Central memory CD4-positive, alpha-beta T cell (primary cell): ENCODE data around the gene ERICH4.
"Not testable (repeated sequence)": the region's sequence is repeated elsewhere in the genome, so short reads cannot be mapped to it uniquely, and the experiment has no call there.

Source experiments
- DNase-seq: peaks from one replicate; pipeline ENCODE4 v3.0.0; 2022

ERICH4 gene

GRCh38 chr19:41415154-41415571 lies 27.8 kb upstream of the ERICH4 start:
- no peak for DNase-seq

DNA sequence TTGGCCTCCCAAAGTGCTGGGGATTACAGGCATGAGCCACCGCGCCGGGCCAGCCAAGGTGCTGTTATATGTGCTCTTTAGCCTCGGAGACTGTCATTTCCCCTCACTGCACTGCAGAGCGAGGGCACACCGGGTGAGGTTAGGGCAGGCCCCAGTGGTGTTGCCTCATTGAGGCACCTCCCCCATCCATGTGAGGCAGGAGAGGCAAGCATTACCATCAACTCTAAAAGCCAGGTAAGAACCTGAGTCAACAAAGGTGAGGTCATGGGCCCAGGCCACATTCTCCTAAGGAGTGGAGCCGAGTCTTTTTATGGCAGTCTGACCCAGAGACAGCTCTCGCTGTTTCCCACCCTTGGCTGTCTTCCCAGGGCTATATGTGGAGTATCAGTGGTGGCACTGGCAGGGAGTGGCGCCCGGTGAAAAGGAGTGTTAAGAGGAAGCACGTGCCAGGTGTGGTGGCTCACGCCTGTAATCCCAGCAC lies 26.7 kb upstream of the ERICH4 start:
- DNase-seq = no peak

- no peak for DNase-seq
Measured at GRCh38 chr19:41420101-41420880, 22.7 kb upstream of the ERICH4 start.

DNA sequence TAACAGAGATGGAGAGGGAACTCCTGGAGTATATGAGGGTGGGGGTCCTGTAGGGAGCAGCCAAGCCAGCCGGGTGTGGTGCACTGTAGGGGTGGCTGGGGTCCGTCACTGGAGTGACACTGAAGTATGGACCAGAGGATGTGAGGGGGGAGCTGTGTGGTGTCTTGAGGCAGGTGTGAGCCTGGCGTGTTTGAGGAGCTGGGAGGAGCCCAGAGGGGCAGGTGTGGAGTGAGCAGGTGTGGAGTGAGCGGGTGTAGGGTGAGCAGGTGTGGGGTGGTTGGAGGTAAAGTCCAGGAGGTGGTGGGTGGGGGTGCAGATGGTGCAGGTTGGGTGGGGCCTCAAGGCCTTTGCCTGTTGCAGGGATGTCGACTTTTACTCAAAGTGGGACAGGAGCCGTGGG lies 21.6 kb upstream of the ERICH4 start:
- no peak for DNase-seq

DNA sequence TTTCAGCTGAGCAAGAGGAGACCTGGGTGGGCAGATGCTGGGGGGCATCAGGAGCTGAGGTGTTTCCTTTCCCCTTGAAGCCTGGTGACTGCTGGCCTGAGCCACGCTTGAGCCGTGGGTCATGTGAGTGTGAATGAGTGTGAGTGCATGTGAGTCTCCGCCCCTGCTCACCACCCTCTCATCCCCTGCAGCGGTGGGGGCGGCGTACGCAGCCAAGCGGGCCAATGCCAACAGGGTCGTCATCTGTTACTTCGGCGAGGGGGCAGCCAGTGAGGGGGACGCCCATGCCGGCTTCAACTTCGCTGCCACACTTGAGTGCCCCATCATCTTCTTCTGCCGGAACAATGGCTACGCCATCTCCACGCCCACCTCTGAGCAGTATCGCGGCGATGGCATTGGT lies 21.0 kb upstream of the ERICH4 start:
- DNase-seq = no peak

DNA sequence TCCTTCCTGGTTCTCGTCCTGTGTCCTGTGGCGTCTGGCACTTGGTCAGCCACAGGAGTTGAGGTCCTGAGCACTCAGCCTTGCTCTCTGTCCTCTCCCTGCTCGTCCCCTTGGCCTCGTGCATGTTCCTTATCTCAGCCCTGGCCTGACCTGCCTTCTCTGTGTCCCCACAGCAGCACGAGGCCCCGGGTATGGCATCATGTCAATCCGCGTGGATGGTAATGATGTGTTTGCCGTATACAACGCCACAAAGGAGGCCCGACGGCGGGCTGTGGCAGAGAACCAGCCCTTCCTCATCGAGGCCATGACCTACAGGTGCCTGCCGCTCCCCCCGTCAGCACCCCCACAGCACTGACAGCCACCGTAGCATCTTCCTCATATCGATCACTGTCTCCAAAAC lies 20.5 kb upstream of the ERICH4 start:
- DNase-seq = no peak

GRCh38 chr19:41422955-41423354 lies 20.0 kb upstream of the ERICH4 start:
- no peak for DNase-seq

DNA sequence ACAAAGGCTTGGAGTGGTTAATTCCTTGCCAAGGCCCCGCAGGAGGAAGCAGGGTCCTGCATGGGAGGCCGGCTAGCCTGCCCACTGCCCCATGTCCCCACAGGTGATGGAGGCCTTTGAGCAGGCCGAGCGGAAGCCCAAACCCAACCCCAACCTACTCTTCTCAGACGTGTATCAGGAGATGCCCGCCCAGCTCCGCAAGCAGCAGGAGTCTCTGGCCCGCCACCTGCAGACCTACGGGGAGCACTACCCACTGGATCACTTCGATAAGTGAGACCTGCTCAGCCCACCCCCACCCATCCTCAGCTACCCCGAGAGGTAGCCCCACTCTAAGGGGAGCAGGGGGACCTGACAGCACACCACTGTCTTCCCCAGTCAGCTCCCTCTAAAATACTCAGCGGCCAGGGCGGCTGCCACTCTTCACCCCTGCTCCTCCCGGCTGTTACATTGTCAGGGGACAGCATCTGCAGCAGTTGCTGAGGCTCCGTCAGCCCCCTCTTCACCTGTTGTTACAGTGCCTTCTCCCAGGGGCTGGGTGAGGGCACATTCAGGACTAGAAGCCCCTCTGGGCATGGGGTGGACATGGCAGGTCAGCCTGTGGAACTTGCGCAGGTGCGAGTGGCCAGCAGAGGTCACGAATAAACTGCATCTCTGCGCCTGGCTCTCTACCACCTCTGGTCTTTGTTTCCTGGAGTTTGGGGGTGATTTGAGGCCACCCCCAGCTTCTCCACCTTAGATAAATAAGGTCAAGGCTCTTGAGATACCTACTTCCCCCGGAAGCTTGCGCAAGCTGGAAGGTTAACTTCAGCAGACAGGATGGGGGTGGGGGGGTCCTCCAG lies 18.4 kb upstream of the ERICH4 start:
- DNase-seq = no peak

DNA sequence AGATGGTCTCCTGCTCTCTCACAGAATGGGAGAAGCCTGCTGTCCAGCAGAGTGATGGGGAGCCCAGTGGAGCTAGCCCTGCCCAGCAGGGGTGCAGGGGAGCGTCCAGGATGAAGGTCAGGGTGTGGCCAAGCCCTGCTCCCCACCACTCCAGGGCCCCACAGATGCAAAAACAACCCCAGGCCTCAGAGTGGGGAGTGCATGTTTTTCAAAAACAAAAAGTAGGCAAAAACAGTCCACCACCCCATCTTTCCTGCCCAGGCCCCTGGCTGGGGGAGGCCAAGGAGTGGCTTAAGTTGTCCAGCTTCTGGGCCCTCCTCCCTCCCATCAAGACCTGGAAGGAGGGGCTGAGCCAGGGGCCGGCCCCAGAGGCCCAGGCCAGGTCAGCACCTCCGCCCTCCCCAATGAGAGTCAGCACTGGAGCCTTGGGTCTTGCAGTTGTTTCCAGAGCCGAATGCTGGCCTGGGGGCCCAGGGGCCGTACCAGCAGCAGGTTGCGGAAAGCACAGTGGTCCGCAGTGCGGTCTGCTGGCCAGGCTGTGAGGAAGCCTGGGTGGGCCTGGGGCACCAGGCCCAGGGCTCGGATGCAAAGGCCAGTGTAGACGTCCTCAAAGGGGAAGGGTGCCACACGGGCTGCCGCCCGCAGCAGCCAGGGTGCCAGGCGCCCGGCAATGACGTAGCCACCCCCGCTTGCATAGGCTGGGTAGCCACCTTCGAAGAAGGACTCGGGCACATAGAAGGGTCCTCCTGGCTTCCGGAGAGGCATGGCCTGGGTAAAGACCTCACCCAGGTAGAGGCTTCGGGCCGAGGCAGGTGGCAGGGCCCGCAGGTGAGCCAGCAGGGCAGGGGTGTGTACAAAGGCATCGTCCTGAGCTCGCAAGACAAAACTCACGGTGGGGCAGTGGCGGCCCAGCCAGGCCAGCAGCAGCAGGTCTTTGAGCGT lies 17.5 kb upstream of the ERICH4 start:
- DNase-seq = no peak

GRCh38 chr19:41426116-41426841 lies 16.7 kb upstream of the ERICH4 start:
- DNase-seq = no peak

GRCh38 chr19:41426952-41427646 lies 15.9 kb upstream of the ERICH4 start, which contains the start of gene B3GNT8:
Gene B3GNT8, minus strand, starts transcription at chr19:41427374. Its CDS starts 596 bp downstream, at chr19:41426778.
- DNase-seq = peak; percentile 16

DNA sequence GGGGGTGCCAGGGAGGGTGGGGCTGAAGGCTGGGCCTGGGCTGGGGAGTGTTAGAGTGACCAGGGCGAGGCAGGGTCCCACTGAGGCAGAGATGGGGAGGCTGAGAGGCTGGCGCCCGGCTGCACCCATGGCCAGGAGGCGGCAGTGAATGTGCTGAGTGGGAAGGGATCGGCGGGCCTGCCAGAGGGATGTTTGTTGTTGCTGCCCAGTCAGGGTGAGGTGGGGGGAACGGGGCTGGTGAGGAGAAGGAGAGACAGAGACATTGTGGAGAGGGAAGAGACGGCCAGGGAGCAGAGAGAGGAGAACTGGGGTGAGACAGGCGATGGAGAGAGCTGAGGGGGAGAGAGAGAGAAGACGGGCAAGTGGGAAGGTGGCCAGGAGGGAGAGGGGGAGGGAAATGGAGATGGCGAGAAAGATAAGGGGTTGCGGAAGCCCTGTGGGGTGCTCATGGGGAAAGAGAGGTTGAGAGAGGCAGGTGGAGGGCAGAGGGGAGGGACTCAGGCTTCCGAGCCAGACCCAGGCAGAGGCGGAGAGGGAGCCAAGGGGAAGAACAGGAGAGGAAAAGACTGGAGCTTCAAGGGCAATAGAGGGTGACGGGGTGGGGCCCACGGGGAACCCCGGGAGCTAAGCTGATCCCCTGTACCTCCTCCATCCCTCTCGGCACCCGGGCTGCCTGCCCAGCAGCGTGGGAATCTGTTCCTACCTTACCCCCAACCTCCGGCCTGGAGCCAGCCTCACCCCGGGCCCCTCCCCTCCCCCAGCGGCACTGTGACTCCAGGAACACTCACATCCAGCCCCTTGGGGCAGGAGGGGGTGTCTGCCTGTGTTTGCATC lies 15.1 kb upstream of the ERICH4 start:
- DNase-seq = peak; percentile 50

DNA sequence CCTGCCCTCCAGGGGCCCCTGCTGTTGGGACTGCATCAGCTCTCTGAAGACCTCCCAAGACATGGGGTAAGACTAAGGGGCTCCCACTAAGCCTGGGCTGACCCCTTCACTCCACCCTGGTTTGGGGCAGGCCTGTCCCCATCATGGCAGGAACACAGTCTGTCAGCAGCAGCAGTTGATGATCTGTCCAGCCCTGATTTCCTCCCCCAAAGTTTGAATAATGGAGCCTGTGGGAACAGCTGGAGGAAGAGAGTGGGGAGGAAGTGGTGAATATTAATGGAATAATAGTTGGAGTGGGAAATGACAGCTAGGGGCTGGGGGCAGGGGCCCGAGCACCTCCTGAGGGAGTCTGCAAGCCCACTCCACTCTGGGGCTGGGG lies 14.5 kb upstream of the ERICH4 start:
- DNase-seq = no peak

DNA sequence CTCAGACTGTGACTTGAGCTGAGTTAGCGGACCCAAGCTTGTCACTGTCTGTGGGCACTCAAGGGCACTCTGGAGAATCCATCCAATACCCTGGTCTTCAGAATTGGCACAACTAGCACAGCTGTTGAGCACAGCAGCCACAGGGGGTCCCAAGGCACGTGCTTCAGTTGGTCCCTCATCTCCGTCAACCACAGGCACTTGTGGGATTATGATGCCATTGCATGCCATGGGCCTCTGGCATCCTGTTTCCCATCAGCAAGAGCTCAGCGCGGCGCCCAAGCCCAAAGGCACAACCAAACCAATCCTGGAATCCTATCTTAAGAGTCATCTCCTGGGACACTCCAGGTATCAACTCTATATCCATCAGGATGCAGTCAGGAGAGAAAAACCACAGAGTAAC lies 12.0 kb upstream of the ERICH4 start:
- no peak for DNase-seq

GRCh38 chr19:41431426-41432386 lies 11.2 kb upstream of the ERICH4 start:
- DNase-seq = peak; percentile 10

DNA sequence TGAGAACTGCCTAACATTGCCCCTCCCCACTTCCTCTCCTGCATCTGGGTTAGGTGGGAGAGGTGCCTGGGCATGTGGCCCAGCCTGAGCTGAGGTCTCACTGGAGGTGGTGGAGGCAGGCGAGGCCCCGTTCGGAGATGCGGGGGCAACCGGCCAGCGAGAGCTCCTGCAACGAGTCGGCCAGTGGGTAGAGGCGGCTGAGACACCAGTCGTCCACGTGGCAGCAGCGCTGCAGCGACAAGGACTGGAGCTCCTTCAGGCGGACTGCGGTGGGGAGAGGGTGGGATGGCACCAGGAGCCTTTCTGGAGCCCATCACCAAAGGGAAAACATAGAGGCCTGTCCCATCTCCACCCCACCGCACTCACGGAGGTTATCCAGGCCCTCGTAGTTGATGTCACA lies 9.8 kb upstream of the ERICH4 start:
- no peak for DNase-seq

DNA sequence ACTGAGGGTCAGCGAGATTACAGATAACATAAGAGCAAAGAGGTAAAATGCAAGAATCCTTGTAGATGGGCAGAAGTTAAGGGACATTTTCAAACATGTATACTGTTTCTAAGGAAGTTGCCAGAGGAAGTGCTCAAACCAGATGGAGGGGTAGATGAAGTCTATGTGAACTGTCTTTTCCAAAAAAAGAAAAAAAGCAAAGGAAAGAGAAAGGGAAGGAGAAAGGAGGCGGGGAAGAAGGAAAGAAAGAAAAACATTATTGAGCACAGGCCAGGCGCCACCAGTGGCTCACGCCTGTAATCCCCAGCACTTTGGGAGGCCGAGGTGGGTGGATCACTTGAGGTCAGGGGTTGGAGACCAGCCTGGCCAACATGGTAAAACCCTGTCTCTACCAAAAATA lies 8.5 kb upstream of the ERICH4 start:
- no peak for DNase-seq

GRCh38 chr19:41435376-41435775 lies 7.6 kb upstream of the ERICH4 start:
- not testable (repeated sequence) for DNase-seq
